ENCODE results near the gene ADGRL1. TPM values are rescaled to one million over a fixed set of nuclear protein-coding genes. Genes with fewer than 3 reads are reported as not detected.
"Not testable (repeated sequence)": the region's sequence is repeated elsewhere in the genome, so short reads cannot be mapped to it uniquely, and the experiment has no call there.

ADGRL1 gene
- total RNA-seq, 1 donor: 1.7 TPM

- DNase-seq (ENCODE audit: low read depth): peak; percentile 72
- not testable (repeated sequence) for H3K4me3 ChIP-seq (ENCODE audit: low read depth, low read length)
- TF ChIP-seq, protein P1, sequence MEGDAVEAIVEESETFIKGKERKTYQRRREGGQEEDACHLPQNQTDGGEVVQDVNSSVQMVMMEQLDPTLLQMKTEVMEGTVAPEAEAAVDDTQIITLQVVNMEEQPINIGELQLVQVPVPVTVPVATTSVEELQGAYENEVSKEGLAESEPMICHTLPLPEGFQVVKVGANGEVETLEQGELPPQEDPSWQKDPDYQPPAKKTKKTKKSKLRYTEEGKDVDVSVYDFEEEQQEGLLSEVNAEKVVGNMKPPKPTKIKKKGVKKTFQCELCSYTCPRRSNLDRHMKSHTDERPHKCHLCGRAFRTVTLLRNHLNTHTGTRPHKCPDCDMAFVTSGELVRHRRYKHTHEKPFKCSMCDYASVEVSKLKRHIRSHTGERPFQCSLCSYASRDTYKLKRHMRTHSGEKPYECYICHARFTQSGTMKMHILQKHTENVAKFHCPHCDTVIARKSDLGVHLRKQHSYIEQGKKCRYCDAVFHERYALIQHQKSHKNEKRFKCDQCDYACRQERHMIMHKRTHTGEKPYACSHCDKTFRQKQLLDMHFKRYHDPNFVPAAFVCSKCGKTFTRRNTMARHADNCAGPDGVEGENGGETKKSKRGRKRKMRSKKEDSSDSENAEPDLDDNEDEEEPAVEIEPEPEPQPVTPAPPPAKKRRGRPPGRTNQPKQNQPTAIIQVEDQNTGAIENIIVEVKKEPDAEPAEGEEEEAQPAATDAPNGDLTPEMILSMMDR (IDR thresholded peaks at IDR 0.05; ENCODE audit: insufficient read depth, low read depth, low read length): peak; percentile 68
Measured at GRCh38 chr19:14200147-14200841, 5.7 kb downstream of the ADGRL1 start.

DNA sequence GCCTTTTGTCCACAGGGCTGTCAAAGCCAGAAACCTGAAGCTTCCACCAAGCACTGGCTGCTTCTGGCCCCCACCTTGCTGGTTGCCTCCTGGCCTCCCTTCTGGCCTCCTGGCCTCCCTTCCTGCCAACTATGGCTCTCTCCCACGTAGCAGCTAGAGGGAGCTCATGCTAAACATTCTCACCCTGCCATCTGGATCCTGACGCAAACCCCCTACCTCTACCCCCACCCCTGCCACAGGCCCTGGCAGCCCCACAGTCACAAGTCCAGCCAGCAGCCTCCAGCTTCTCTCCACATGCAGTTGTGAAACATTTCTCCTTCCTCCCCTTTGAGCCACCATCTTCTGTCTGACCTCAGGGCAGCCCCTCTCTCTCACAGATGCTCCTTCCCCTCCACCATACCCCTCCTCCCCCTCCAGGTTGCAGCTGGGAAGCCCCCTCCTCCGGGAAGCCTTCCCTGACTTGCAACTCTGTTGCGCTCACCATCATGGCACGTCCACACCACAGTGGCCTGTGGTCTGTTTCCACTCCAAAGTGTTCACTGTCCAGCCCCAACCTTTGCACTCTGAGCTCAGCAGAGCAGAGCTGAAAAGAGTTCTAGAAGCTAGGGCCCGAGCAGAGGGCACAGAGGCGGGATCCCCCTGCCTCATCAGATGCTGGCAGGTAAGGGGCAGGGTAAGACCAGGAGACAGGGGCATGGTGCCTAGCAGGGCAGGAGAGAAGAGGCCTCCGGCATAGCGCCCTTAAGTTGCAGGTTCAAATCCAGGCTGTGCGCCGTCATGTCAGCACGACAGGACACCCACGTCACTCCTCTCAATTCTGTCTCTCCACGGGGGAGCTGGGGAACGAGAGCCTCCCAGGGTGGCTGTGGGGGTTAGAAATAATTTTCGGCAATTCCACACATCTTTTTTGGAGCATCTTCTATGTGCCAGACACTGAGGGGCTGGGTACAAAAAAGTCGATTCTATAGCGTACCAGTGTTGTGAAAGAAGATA, 7.3 kb downstream of the ADGRL1 start:
- DNase-seq (ENCODE audit: low read depth): peak; percentile 26
- H3K4me3 ChIP-seq (ENCODE audit: low read depth, low read length): no peak overlapping the region
- TF ChIP-seq, protein P1 (IDR thresholded peaks at IDR 0.05; ENCODE audit: insufficient read depth, low read depth, low read length): peak; percentile 21

DNA sequence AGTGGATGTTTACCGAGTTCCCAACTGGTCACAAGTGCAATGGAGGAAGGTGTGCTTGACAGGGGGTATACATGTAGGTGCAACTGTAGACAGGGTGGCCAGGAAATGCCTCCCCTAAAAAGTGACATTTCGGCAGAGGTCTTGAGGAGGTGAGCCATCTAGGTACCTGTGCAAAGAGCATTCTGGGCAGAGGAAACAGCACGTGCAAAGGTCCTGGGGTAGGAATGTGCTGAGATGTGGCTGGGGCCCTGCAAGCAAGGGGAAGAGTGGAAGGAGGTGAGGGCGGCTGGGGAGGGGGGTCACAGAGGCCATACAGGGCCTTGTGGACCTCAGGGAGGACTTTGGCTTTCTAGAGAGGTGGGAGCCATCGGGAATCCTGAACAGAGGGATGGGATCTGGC, 8.1 kb downstream of the ADGRL1 start:
- no peak overlapping the region for H3K4me3 ChIP-seq (ENCODE audit: low read depth, low read length)
- no peak for DNase-seq (ENCODE audit: low read depth)
- TF ChIP-seq, protein P1 (IDR thresholded peaks at IDR 0.05; ENCODE audit: insufficient read depth, low read depth, low read length): no peak

DNA sequence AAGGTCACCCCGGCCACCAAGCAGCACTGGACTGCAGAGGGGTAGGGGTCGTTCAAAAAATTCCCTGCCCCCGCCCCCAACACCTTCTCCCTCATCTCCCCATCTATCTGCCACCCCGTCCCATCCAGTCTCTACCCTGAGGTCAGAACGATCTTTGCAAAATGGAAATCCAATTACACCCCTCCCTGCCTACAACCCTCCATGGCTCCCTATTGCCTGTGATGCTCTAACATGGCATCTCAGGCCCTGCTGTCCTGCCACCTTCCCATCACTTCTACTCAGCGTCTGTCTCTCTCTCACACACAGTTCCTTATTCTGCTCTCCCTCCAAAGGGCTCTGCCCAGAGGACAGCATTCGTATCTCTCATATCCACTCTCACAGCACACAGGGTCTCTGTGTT, 8.7 kb downstream of the ADGRL1 start:
- DNase-seq (ENCODE audit: low read depth): not testable (repeated sequence)

DNA sequence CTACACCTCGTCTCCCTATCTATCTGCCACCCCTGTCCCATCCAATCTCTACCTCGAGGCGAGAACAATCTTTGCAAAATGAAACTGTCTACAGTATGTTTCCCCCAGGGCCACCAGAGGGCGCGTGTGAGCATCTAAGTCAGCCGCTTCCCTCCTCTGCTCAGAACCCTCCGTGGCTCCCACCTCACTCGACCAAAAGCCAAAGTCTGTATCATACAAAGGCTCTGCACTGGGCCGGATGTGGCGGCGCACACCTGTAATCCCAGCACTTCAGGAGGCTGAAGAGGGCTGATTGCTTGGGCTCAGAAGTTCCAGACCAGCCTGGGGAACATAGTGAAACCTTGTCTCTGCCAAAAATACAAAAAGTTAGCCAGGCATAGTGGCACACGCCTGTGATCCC, 9.9 kb downstream of the ADGRL1 start:
- DNase-seq (ENCODE audit: low read depth): peak; percentile 59
- H3K4me3 ChIP-seq (ENCODE audit: low read depth, low read length): not testable (repeated sequence)
- TF ChIP-seq, protein P1 (IDR thresholded peaks at IDR 0.05; ENCODE audit: insufficient read depth, low read depth, low read length): peak; percentile 68

More for the DNA sequence above, 8.7 kb downstream of the ADGRL1 start:
- H3K4me3 ChIP-seq (ENCODE audit: low read depth, low read length): not testable (repeated sequence)

GRCh38 chr19:14195216-14195615, 10.8 kb downstream of the ADGRL1 start:
- DNase-seq (ENCODE audit: low read depth); H3K4me3 ChIP-seq (ENCODE audit: low read depth, low read length): not testable (repeated sequence)

- TF ChIP-seq, protein P1 (IDR thresholded peaks at IDR 0.05; ENCODE audit: insufficient read depth, low read depth, low read length): no peak
- H3K4me3 ChIP-seq (ENCODE audit: low read depth, low read length): no peak overlapping the region
- no peak for DNase-seq (ENCODE audit: low read depth)
Measured at GRCh38 chr19:14189415-14189814, 16.6 kb downstream of the ADGRL1 start.

DNA sequence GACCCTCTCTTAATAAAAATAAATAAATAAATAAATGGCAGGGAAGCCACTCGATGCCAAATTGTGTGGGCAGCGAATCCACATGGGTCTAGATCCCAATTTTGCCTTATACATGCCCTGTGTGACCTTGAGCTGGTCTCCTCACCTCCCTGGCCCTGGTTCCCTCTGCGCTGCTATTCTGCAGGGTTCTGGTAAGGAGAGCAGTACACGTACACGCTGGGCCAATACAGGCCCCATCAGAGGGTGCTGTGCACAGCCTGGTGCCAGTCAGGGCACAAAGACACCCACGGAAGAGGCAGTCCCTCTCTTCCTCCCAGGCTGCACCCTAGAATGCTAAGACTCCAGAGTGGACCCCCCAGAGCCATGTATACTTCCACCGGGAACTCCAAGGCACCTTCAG, 17.9 kb downstream of the ADGRL1 start:
- H3K4me3 ChIP-seq (ENCODE audit: low read depth, low read length); DNase-seq (ENCODE audit: low read depth): not testable (repeated sequence)

All from fibroblast of villous mesenchyme (primary cell).